ENCODE results near the gene MTREX.

Gene MTREX

GRCh38 chr5:55432549-55432948 lies 124.8 kb downstream of the MTREX start:
- no peak overlapping the region for H3K9ac ChIP-seq (ENCODE audit: low read length)

DNA sequence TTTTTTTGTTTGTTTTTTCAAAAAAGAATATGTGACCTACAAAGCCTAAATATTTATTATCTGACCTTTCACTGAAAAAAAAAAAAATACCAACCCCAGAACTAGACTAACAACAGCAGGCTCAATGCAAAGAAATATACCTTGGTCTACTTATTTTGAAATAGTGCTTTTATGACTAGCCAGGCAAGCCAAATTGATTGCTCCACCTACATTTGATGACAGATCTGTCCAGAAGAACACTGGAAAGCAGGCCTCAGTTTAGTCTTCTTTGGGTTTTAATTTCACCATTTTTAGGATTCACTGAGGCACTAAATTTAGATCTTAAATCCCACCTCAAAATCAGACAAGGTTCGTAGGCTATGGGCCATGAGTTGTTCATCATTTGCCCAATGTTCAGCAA lies 129.7 kb downstream of the MTREX start:
- no peak overlapping the region for H2BK15ac ChIP-seq (ENCODE audit: low read depth, poor library complexity, severe bottlenecking)
- no peak for DNase-seq
- peak overlapping the region; percentile 97 for H3K27ac ChIP-seq (ENCODE audit: low read length, poor library complexity, severe bottlenecking)
- peaks cover 6 to 28% of the 10 kb centered on the region in 2 experiments for H3K36me3 ChIP-seq (ENCODE audit: control insufficient read depth in 1 of 2, insufficient read depth in 2 of 2, low read depth in 1 of 2, low read length in 2 of 2)
- H3K4me2 ChIP-seq (ENCODE audit: low read length, poor library complexity, severe bottlenecking), result no peak overlapping the region
- H3K4me3 ChIP-seq (ENCODE audit: insufficient read depth in 1 of 2, low read depth in 1 of 2, low read length in 2 of 2), result no peak overlapping the region
- H2BK5ac ChIP-seq (ENCODE audit: low read depth, low read length, poor library complexity, severe bottlenecking), result no peak overlapping the region
- peak overlapping the region; percentile 84 for H2AK5ac ChIP-seq (ENCODE audit: low read length, severe bottlenecking)
- no peak overlapping the region for H4K8ac ChIP-seq (ENCODE audit: low read length)
- no peak overlapping the region for H4K91ac ChIP-seq (ENCODE audit: low read length)
- no peak overlapping the region for H3K14ac ChIP-seq (ENCODE audit: low read length in 2 of 2)
- no peak overlapping the region for H2AFZ ChIP-seq (ENCODE audit: low read depth, low read length)
- no peak overlapping the region for H2BK12ac ChIP-seq (ENCODE audit: low read length in 2 of 2)
- H3K9me3 ChIP-seq (ENCODE audit: control insufficient read depth, low read length), result no peaks in the 10 kb centered on the region
- H3K27me3 ChIP-seq (ENCODE audit: control insufficient read depth in 1 of 2, insufficient read depth in 1 of 2, low read length in 2 of 2), result no peaks in the 10 kb centered on the region
- H2BK120ac ChIP-seq (ENCODE audit: low read depth, low read length), result no peak overlapping the region
- H3K23ac ChIP-seq (ENCODE audit: low read length in 2 of 2), result no peak overlapping the region
- peaks cover 5% of the 10 kb centered on the region for H3K79me1 ChIP-seq (replicated peaks; ENCODE audit: low read length, poor library complexity, severe bottlenecking)
- H3K4me1 ChIP-seq (ENCODE audit: control insufficient read depth, insufficient read depth, low read depth, low read length), result peaks cover 7% of the 10 kb centered on the region
- WGBS, result 79% methylated on average over 1 of the region's 1 CpG
- no peak overlapping the region for H3K4ac ChIP-seq (ENCODE audit: low read depth in 1 of 2, low read length in 2 of 2)
- no peak overlapping the region for H3K18ac ChIP-seq (ENCODE audit: low read depth in 1 of 2, low read length in 2 of 2)
- peak overlapping the region; percentile 65 for H3K9ac ChIP-seq (ENCODE audit: low read length)

More at GRCh38 chr5:55432549-55432948, 124.8 kb downstream of the MTREX start:
- peaks cover 24% of the 10 kb centered on the region for H3K79me1 ChIP-seq (replicated peaks; ENCODE audit: low read length, poor library complexity, severe bottlenecking)
- no peak overlapping the region for H3K4me2 ChIP-seq (ENCODE audit: low read length, poor library complexity, severe bottlenecking)
- H3K27ac ChIP-seq (ENCODE audit: low read length, poor library complexity, severe bottlenecking), result no peak overlapping the region
- H2BK15ac ChIP-seq (ENCODE audit: low read depth, poor library complexity, severe bottlenecking), result no peak overlapping the region
- H3K27me3 ChIP-seq (ENCODE audit: control insufficient read depth in 1 of 2, insufficient read depth in 1 of 2, low read length in 2 of 2), result no peaks in the 10 kb centered on the region
- no peak overlapping the region for H3K4ac ChIP-seq (ENCODE audit: low read depth in 1 of 2, low read length in 2 of 2)
- no peak overlapping the region for H2BK5ac ChIP-seq (ENCODE audit: low read depth, low read length, poor library complexity, severe bottlenecking)
- no peak overlapping the region for H2BK120ac ChIP-seq (ENCODE audit: low read depth, low read length)
- no peak overlapping the region for H3K18ac ChIP-seq (ENCODE audit: low read depth in 1 of 2, low read length in 2 of 2)
- H3K14ac ChIP-seq (ENCODE audit: low read length in 2 of 2), result no peak overlapping the region
- no peak overlapping the region for H4K8ac ChIP-seq (ENCODE audit: low read length)
- H3K36me3 ChIP-seq (ENCODE audit: control insufficient read depth in 1 of 2, insufficient read depth in 2 of 2, low read depth in 1 of 2, low read length in 2 of 2), result peaks cover 24 to 48% of the 10 kb centered on the region in 2 experiments
- H3K23ac ChIP-seq (ENCODE audit: low read length in 2 of 2), result no peak overlapping the region
- no peaks in the 10 kb centered on the region for H3K9me3 ChIP-seq (ENCODE audit: control insufficient read depth, low read length)
- no peak overlapping the region for H4K91ac ChIP-seq (ENCODE audit: low read length)
- H3K4me3 ChIP-seq (ENCODE audit: insufficient read depth in 1 of 2, low read depth in 1 of 2, low read length in 2 of 2), result no peak overlapping the region
- no peak overlapping the region for H2BK12ac ChIP-seq (ENCODE audit: low read length in 2 of 2)
- H2AK5ac ChIP-seq (ENCODE audit: low read length, severe bottlenecking), result no peak overlapping the region
- peaks cover 3% of the 10 kb centered on the region for H3K4me1 ChIP-seq (ENCODE audit: control insufficient read depth, insufficient read depth, low read depth, low read length)
- 97% methylated on average over 4 of the region's 4 CpGs for WGBS
- H2AFZ ChIP-seq (ENCODE audit: low read depth, low read length), result no peak overlapping the region
- no peak for DNase-seq

GRCh38 chr5:55437859-55438206 lies 130.0 kb downstream of the MTREX start:
- H3K9me3 ChIP-seq (ENCODE audit: control insufficient read depth, low read length), result no peaks in the 10 kb centered on the region
- H3K4me3 ChIP-seq (ENCODE audit: insufficient read depth in 1 of 2, low read depth in 1 of 2, low read length in 2 of 2), result peak overlapping the region in 1 of 2 experiments; percentile 4
- DNase-seq, result no peak
- H3K4me1 ChIP-seq (ENCODE audit: control insufficient read depth, insufficient read depth, low read depth, low read length), result peaks cover 7% of the 10 kb centered on the region
- H4K91ac ChIP-seq (ENCODE audit: low read length), result no peak overlapping the region
- no peak overlapping the region for H3K14ac ChIP-seq (ENCODE audit: low read length in 2 of 2)
- H3K18ac ChIP-seq (ENCODE audit: low read depth in 1 of 2, low read length in 2 of 2), result peak overlapping the region in 1 of 2 experiments; percentile 52
- no peak overlapping the region for H2AFZ ChIP-seq (ENCODE audit: low read depth, low read length)
- peak overlapping the region; percentile 84 for H2AK5ac ChIP-seq (ENCODE audit: low read length, severe bottlenecking)
- WGBS, result 98% methylated on average over 1 of the region's 2 CpGs
- H3K79me1 ChIP-seq (replicated peaks; ENCODE audit: low read length, poor library complexity, severe bottlenecking), result peaks cover 5% of the 10 kb centered on the region
- H2BK5ac ChIP-seq (ENCODE audit: low read depth, low read length, poor library complexity, severe bottlenecking), result no peak overlapping the region
- peak overlapping the region; percentile 43 for H3K4me2 ChIP-seq (ENCODE audit: low read length, poor library complexity, severe bottlenecking)
- H3K27ac ChIP-seq (ENCODE audit: low read length, poor library complexity, severe bottlenecking), result peak overlapping the region; percentile 97
- no peak overlapping the region for H2BK12ac ChIP-seq (ENCODE audit: low read length in 2 of 2)
- peaks cover 6 to 24% of the 10 kb centered on the region in 2 experiments for H3K36me3 ChIP-seq (ENCODE audit: control insufficient read depth in 1 of 2, insufficient read depth in 2 of 2, low read depth in 1 of 2, low read length in 2 of 2)
- H3K9ac ChIP-seq (ENCODE audit: low read length), result peak overlapping the region; percentile 65
- H2BK120ac ChIP-seq (ENCODE audit: low read depth, low read length), result no peak overlapping the region
- no peak overlapping the region for H2BK15ac ChIP-seq (ENCODE audit: low read depth, poor library complexity, severe bottlenecking)
- H3K23ac ChIP-seq (ENCODE audit: low read length in 2 of 2), result no peak overlapping the region
- no peak overlapping the region for H3K4ac ChIP-seq (ENCODE audit: low read depth in 1 of 2, low read length in 2 of 2)
- no peaks in the 10 kb centered on the region for H3K27me3 ChIP-seq (ENCODE audit: control insufficient read depth in 1 of 2, insufficient read depth in 1 of 2, low read length in 2 of 2)
- H4K8ac ChIP-seq (ENCODE audit: low read length), result no peak overlapping the region

DNA sequence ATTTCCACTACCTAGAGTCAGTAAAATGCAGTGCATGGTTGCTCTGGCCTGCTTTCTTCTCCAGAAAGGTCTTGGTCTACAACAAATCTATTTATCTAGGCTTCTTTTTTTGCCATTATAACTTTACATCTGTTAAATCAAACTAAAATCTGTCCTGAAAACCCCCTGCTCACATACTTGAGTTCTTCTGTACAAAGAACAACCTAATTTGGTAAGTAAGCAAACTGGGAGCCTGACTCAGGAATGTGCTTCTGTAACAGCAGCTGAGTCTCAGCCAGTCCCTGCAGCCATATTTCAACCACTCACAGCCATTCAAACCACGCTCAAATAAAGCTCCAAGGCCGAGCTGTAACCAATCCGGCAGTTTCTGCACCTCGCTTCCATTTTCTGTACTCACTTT lies 131.2 kb downstream of the MTREX start:
- peak overlapping the region; percentile 65 for H3K9ac ChIP-seq (ENCODE audit: low read length)
- peak overlapping the region; percentile 69 for H4K8ac ChIP-seq (ENCODE audit: low read length)
- no peaks in the 10 kb centered on the region for H3K27me3 ChIP-seq (ENCODE audit: control insufficient read depth in 1 of 2, insufficient read depth in 1 of 2, low read length in 2 of 2)
- H2BK12ac ChIP-seq (ENCODE audit: low read length in 2 of 2), result no peak overlapping the region
- peak overlapping the region; percentile 89 for H2AK5ac ChIP-seq (ENCODE audit: low read length, severe bottlenecking)
- H3K36me3 ChIP-seq (ENCODE audit: control insufficient read depth in 1 of 2, insufficient read depth in 2 of 2, low read depth in 1 of 2, low read length in 2 of 2), result peaks cover 6 to 23% of the 10 kb centered on the region in 2 experiments
- H3K79me1 ChIP-seq (replicated peaks; ENCODE audit: low read length, poor library complexity, severe bottlenecking), result peaks cover 4% of the 10 kb centered on the region
- no peak overlapping the region for H2AFZ ChIP-seq (ENCODE audit: low read depth, low read length)
- peak overlapping the region; percentile 97 for H3K27ac ChIP-seq (ENCODE audit: low read length, poor library complexity, severe bottlenecking)
- H2BK15ac ChIP-seq (ENCODE audit: low read depth, poor library complexity, severe bottlenecking), result no peak overlapping the region
- 70% methylated on average over 4 of the region's 4 CpGs for WGBS
- H3K23ac ChIP-seq (ENCODE audit: low read length in 2 of 2), result no peak overlapping the region
- H2BK120ac ChIP-seq (ENCODE audit: low read depth, low read length), result peak overlapping the region; percentile 73
- no peak overlapping the region for H4K91ac ChIP-seq (ENCODE audit: low read length)
- no peak overlapping the region for H3K4me3 ChIP-seq (ENCODE audit: insufficient read depth in 1 of 2, low read depth in 1 of 2, low read length in 2 of 2)
- H3K14ac ChIP-seq (ENCODE audit: low read length in 2 of 2), result no peak overlapping the region
- peaks cover 7% of the 10 kb centered on the region for H3K4me1 ChIP-seq (ENCODE audit: control insufficient read depth, insufficient read depth, low read depth, low read length)
- peak overlapping the region in 1 of 2 experiments; percentile 41 for H3K4ac ChIP-seq (ENCODE audit: low read depth in 1 of 2, low read length in 2 of 2)
- DNase-seq, result peak; percentile 62
- peak overlapping the region; percentile 86 for H2BK5ac ChIP-seq (ENCODE audit: low read depth, low read length, poor library complexity, severe bottlenecking)
- no peak overlapping the region for H3K4me2 ChIP-seq (ENCODE audit: low read length, poor library complexity, severe bottlenecking)
- H3K18ac ChIP-seq (ENCODE audit: low read depth in 1 of 2, low read length in 2 of 2), result peak overlapping the region in 1 of 2 experiments; percentile 43
- H3K9me3 ChIP-seq (ENCODE audit: control insufficient read depth, low read length), result no peaks in the 10 kb centered on the region
